Stimulated activated CD4-positive, alpha-beta T cell treated with anti-CD3 and anti-CD28 coated beads, Interleukin-4, amount 100 ng/mL, for 4 hours (primary cell): ENCODE measurements around the gene PHOX2A.

ENCODE experiments used
- DNase-seq, 2 experiments: peaks; one replicate each; pipeline ENCODE4 v3.0.0-alpha.2; 2020

PHOX2A gene

DNA sequence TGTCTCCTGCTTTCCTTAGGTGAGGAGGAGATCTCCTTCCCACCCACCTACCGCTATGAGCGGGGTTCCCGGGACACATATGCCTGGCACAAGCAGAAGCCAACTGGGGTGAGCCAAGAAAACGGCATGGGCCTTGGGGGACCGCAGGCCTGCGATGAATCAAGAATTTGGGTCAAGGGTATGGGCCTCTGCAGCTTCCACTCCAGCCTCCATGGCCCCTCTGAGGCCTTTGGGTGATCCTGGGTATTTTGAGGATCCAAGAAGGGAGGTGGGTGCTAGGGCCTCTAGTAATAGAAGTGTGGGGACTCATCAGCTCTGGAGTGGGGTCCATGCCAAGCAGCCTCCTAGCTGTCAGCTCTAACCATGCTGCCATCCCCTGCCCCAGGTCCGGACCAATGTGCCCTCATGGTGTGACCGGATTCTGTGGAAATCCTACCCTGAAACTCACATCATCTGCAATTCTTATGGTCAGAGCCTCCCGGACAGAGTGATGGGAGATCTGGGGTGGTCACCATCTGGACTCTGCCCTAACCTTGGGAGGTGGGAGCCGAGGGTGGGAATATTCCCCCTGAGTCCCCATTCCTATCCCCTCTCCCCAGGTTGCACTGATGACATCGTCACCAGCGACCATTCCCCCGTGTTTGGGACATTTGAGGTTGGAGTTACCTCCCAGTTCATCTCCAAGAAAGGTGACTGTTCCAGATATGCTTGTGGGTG lies 10.8 kb downstream of the PHOX2A start:
- no peak for DNase-seq

DNA sequence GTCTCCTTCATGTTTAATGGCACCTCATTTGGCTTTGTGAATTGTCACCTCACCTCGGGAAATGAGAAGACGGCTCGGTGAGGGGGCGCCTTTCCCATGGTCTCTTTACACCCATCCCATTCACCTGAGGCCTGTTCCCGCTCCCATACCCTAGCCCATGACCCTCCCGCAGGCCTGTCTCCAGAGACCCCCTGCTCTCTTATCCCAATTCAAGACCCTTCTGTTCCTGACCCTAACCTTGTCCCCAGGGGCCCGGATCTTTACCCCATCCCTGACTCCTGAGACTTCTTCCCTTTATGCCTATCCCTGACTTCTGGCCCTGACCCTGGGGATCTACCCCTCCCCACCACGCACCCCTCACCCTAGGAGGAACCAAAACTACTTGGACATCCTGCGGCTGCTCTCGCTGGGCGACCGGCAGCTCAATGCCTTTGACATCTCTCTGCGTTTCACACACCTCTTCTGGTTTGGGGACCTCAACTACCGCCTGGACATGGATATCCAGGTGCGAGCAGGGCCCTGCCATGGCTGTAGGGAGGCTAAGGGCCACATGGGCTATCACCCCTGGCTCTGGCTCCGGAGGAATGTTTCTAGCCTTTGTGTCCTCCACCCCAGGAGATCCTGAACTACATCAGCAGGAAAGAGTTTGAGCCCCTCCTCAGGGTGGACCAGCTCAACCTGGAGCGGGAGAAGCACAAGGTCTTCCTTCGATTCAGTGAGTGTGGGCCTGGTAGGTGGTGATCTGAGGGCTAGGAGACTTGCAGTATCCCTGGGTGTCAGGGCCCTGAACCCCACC lies 11.5 kb downstream of the PHOX2A start:
- no peak for DNase-seq

DNA sequence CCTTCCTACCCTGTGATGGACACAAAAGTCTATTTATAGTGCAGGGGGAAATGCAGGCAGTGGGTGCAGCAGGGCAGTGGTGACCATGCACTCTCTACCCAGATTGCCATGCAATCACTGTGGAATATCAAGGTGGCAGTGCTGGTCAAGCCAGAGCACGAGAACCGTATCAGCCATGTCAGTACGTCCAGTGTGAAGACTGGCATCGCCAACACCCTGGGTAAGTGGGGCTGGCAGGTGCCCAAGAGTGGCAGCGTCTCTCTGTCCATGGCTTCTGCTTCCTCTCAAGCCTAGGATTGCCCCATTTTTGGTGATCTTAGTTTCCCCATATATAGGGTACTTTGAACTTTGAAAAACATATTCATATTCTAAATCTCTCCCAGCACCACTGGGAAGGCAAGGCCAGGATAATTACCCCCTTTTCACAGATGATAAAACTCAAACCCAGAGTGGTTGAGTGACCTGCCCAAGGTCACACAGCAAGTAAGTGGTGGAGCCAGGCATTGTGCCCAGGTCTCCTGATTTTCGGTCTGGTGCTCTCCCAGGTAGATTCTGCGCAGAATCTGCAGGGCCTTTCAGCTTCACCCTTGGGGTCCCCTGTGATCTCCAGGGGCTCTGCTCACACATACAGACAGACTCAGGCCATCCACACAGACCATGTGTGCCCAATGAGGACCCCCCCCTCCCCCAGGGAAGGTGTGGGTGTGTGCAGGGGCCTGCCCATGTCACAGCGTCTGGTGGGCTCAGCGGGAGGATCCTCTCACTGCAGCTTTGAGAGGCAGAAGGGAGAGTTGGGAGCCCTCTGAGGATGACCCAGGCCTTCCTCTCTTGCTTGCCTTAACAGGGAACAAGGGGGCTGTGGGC lies 12.3 kb downstream of the PHOX2A start:
- DNase-seq: no peak

DNA sequence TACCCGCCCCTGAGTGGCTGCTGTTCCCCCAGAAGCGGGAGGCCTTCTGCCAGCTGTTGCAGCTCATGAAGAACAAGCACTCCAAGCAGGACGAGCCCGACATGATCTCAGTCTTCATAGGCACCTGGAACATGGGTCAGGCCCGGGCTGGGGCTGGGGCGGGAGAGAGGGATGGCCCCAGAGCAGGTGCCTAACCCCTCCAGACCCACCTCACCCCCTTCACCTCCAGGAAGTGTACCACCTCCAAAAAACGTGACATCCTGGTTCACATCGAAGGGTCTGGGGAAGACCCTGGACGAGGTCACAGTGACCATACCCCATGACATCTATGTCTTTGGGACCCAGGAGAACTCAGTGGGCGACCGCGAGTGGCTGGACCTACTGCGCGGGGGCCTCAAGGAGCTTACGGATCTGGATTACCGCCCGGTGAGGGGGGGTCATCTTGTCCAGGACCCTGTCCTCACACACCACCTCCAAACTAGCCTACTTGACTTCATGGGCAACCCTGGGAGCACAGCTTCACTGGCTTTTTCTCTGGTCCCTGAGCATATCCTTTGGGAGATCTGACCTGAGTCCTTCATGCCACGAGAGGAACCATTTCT lies 13.1 kb downstream of the PHOX2A start:
- no peak for DNase-seq

DNA sequence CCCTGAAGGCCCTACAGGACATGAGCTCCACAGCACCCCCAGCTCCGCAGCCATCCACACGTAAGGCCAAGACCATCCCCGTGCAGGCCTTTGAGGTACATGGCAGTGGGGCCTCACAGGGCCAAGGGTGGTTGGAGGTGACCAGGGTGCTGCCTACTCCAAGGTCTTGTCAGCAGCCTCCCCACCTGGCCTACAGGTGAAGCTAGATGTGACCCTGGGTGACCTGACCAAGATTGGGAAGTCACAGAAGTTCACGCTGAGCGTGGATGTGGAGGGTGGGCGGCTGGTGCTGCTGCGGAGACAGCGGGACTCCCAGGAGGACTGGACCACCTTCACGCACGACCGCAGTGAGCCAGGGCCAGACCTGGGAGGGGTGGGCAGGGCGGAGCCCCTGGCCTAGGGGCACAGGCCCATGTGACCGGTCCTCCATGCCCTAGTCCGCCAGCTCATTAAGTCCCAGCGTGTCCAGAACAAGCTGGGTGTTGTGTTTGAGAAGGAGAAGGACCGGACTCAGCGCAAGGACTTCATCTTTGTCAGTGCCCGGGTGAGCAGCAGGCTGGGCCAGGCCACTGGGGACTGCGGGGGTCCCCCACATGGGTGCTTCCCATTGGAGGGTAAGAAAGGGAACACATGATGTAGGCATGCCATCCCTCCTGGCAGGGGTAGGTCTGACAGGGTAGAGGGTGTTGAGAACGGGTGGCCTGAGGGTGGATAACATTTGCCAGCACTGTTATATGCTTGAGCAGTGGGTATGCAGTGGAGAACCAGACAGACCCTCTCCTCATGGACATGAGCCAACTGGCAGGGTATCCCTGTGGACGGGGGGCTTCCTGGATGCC lies 13.8 kb downstream of the PHOX2A start:
- DNase-seq: no peak

DNA sequence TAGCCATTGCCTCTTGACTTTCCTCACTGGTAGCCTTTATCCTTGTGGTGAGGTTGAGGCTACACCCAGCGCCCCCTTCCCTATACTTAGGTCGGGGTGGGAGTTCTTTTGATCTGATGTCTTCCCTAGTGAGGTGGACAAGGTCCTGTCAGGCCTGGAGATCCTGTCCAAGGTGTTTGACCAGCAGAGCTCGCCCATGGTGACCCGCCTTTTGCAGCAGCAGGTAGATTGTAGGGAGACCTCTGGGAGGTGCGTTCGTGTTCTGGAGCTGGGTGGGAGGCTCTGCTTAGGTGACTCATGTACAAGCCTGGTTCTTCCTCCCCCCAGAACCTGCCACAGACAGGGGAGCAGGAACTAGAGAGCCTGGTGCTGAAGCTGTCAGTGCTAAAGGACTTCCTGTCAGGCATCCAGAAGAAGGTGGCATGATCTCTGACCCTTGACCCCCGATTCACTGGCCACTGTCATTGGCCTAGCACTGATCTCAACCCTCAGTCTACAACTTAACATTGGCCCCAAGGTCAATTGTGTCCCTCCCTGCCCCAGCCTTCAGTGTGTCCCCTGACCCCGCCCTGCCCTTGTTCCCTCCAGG lies 14.5 kb downstream of the PHOX2A start:
- no peak for DNase-seq

DNA sequence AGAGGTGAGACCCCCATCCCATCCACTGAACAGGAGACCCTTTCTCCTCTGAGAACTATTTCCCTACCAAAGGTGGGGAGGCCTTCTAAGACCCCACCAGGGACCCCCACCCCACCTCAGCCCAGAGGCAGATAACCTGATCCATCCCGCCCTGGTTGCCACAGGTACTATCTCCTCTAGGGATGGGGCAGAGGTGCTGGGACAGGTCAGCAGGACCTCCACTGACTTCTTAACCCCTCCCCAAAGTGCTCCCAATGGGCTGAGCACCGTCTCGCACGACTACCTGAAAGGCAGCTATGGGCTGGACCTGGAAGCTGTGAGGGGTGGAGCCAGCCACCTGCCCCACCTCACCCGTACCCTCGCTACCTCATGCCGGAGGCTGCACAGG lies 15.1 kb downstream of the PHOX2A start:
- no peak for DNase-seq

DNA sequence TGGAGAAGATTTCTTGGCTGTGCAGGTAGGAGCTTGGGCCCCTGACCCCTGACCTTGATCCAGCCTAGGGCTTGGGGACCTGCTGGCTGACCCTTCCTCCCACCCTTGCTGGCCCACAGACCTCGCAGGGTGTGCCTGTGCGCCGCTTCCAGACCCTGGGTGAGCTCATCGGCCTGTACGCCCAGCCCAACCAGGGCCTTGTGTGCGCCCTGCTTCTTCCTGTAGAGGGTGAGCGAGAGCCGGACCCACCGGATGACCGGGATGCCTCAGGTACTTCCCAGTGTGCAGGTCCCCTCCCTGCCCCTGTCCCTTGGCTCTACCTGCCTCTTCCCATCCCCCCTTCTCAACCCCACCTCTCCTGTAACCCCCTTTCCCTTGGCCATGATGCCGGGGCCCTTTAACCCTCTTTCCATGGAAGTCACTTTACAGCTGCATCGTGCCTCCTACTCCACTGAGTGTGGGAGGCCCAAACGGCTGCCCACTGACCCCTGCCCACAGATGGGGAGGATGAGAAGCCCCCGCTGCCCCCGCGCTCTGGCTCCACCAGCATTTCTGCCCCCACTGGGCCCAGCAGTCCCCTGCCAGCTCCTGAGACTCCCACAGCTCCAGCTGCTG lies 15.6 kb downstream of the PHOX2A start:
- no peak for DNase-seq

DNA sequence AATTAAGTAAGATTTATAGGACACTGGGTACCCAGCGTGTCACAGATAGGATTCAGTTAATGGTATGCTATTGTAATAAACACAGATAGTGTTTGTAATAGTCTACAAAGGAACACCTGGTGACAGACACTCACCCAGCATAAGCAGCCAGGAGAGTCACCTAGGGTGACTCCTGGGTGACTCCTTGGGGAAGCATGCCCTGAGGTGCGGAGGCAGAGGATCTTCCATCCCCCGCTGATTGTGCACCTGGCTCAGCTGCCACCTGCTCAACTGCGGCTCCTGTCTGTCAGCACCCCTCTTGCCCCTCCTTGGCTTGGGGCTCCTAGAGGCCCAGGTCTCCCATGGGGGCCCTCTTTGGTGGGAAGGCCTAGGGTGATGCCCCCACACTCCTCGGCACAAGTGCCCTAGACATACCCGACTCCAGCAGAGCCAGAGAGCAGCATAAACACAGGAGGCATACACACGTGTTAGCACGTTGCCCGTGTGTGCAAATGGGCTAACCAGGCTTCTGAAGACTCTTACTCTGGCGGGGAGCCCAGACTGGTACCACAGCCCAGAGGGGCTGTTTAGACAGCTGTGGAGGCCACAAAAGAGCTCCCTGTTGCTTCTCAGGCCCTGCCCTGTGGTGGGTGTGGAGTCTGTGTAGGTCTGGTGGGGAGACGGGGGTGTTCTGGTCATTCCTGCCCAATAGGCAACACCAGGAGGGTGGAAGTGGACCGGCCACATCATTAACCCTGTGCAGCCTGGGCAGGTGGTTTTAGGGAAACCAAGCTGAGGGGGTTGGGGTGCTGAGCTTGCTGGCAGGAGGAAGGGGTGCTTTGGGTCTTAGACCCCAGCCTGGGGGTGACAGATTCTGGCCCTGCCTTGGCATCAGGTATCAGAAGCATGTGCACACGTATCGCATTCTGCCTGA lies 16.4 kb downstream of the PHOX2A start:
- DNase-seq: no peak

DNA sequence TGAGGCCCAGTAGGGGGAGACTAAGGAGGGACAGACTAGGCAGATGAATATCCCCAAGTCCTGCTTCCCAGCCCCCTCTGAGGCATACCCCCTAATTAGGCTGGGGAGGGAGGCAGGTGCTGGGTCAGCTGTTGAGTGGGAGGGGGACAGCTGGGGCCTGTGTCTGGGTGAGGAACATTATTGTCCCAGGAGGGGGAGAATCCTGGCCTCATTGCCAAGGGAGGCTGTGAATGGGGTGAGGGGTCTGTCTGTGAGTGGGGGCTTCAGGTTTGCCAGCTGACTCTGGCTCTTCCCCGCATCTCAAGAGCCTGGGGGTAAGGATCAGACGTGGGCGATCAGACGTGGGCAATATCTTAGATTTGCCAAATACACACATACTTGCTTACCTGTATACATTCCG lies 17.3 kb downstream of the PHOX2A start:
- DNase-seq: no peak

DNA sequence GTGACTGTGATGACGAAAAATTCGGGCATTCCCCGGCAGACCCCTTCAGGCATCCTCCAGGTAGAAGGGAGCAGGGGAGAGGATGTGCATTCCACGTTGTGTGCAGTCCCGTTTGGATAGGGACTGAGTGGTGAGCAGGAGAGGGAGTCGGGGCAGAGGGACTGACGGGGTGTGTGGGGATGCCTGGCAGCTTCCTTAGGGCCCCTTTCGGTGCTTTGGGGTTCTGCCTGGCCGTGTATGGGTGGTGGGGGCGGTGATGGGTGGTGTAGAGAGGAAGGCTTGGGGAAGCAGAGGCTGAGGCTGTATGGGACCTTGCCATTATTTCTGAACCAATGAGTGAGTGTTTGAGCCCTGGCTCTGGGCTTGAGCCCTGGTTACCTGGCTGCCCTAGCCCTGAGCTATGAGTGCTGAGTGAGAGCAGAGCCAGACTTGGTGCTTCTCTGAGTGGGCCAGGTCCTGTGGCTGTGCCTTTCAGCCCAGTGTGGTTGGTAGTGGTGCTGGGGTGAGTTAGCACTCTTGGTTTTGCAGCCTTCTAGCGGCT lies 18.5 kb downstream of the PHOX2A start:
- DNase-seq: no peak

DNA sequence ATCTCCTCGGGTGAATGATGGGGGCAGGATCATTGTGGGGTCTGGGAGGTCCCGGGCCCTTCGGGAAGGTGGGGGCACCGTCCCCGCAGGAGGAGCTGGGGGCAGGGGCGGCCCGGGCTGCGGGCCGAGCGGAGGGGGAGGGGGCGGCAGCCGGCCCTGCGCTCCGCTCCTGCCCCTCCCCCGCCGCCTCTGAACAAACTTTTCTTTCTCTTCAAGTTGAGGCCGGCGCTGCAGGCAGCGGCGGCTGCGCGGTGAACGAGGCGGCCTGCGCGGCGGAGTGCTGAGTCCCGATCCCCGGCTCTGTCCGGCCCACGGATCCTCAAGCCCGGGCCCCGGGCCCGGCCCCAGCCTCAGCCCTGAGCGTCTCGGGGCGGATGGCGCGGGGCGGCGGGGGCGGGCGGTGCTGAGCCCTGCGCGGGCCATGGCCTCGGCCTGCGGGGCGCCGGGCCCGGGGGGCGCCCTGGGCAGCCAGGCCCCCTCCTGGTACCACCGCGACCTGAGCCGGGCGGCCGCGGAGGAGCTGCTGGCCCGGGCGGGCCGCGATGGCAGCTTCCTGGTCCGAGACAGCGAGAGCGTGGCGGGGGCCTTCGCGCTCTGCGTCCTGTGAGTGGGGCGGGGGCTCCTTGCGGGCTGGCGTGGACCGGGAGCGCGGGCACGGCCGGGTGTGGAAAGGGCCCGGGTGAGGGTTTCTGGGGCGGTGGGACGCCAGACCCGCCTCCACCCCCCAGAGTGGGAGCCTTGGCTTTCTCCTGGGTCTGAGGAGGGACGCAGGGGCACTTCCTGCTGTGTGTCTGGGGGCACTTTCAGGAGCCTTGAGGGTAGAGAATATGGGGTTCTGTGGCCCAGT lies 19.2 kb downstream of the PHOX2A start, which contains the start of gene INPPL1:
INPPL1 (plus strand) TSS at position 204 of the 847 bp plus-strand sequence; CDS start at position 422, 218 bp downstream.
- DNase-seq: peak; percentile 25 to 51

DNA sequence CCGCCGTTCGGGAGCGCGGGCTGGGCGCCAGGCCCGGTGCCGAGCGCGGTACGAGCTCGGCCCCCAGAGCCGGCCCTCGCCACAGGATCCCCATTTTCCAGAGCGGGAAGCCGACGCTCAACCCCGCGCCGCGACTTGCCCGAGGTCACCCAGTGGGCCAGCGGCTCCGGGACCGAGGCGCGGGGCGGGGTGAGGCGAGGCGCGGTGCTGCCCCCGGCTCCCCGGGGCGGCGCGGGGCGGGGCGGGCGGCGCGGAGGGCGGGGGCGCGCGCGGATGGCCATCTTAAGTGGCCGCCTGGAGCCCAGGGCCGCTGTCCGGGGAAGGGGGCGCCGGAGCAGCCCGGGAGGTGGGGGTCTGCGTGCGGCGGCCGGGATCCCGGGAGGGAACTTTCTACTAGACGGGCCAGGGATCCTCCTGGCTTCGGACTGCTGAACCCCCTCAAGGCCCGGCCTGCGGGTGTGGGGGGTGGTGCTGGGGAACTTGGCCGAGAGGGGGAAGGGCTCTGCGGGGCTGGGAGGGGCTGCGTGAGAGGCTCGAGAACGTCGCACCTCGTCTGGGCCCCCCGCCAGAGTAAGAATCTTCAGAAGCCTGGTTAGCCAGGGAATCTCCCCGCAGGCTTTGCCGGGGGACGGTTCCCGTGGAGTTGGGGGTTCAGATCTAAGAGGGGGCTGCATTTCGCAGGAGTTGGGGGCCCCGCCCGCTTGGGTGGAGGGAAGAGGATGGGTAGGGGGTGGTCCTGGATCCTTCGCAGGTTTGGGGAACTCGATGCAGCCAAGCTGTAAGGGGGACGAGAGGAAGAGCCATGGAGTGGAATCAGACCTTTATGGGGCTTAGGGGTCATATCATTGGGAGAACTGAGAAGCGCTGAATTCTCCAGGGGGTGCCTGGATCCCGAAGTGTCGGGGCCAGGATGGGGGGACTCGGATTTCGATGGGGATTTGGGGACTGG lies 20.1 kb downstream of the PHOX2A start:
- peak; percentile 29 to 57 for DNase-seq

DNA sequence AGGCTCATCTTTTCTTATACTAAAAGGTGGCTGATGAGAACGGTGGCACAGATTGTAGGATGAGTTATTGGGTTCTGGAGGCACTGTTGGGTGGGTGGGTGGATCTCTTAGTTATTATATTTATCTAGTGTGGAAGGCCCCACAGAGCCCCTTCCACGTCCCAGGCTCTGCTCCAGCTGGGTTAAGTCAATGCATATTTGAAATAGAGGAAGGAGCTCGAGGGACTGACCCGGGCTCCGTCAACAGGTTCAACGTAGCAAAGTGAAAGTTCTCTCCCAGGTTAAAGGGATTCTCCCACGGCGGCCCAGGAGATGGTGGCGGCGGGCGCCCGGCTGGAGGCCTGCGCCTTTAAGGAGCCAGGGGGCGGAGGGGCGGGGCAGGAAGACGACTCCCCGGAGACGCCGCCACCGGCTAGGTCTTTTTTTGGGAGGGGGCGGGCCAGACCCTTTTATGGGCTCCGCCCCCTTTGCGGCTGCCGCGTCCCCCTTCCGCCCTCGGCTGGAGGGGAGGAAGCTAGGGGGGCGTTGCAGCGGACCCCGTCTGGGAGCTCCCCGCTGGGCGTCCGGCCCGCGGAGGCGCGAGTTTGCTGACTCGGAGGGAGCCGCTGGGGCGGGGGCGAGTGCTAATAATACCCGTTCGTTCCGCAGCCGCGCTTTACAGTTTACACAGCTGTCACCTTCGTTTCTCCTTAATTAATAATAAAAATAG lies 20.9 kb downstream of the PHOX2A start:
- peak; percentile 89 to 92 for DNase-seq

DNA sequence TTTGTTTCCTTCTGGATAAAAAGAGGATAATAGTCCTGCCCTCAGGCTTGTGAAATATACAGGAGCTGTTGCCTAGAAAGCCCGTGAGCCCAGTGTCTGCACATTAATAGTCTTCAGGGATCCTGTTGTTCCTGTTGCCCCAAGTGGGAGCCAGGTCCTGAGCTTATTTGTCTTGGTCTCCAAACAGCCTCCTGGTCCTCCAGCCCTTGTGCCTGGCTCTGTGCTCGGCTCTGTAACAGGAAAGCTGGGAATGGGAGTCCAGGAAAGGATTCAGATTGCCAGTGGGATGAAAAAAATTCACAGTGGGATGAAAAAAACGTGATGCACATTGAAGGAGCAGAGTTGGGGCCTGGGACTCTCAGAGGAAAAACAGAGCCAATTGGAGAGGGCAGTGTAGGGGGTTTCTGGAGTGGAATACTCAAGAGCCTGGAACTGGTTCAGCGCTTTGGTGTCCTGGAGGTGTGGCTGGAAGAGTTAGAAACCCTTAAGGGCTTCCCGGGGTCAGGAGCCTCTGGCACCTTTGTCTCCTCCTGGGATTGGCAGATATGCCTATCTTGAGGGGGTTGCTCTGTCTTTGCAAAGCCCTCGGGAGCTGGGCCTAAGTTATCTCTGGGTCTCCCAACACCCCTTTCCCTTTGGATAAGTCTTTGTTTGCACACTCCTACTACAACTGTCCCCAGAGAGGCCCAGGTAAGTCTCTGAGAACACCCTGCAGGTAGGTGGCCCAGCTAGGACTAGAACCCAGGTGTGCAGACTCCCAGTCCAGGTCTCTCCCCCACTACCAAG lies 21.7 kb downstream of the PHOX2A start:
- DNase-seq: no peak
